Astrocyte of the cerebellum (primary cell): ENCODE results near the gene SLC6A12.

Experiments used
- DNase-seq: peaks from one replicate; pipeline ENCODE4 v3.0.0-alpha.2; 2011; ENCODE audit warnings: low read depth
- H3K4me3 ChIP-seq: 2 replicates; pipeline ENCODE4 v1.5.1; 2011; ENCODE audit warnings: mild to moderate bottlenecking, low read depth, low read length, moderate library complexity
- in situ Hi-C: cut with HindIII; loops from 2 replicates; pipeline ENCODE4 v1.10.0; 2017; ENCODE audit warnings: low sequenced_read_pairs
- TF ChIP-seq, protein P1 (sequence below): IDR thresholded peaks from 2 replicates; pipeline ENCODE4 v1.5.1; 2012; ENCODE audit warnings: low read length, low read depth, moderate library complexity, mild to moderate bottlenecking; ENCODE audit errors: missing control alignments

The SLC6A12 gene

DNA sequence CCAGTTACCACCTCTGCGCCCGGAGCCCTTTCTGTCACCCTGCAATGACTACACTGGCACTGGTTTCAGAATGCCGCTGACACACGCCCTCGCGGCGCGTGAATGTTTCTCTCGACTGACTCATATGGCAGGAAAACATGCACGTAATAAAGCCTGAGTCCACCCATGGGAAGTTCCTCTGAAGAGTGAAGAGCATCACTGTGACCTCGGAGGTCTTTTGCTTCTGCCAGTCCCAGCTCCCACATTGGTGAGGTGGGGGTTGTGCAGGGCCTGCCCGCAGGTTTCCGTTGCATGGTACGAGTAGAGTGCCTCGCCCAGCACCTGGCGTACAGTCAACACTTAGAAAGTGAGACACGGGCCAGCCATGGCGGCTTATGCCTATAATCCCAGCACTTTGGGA is 11.1 kb upstream of the SLC6A12 start:
- H3K4me3 ChIP-seq, result no peak overlapping the region
- in situ Hi-C loops, result no loop called here
- no peak for DNase-seq
- TF ChIP-seq, protein P1, sequence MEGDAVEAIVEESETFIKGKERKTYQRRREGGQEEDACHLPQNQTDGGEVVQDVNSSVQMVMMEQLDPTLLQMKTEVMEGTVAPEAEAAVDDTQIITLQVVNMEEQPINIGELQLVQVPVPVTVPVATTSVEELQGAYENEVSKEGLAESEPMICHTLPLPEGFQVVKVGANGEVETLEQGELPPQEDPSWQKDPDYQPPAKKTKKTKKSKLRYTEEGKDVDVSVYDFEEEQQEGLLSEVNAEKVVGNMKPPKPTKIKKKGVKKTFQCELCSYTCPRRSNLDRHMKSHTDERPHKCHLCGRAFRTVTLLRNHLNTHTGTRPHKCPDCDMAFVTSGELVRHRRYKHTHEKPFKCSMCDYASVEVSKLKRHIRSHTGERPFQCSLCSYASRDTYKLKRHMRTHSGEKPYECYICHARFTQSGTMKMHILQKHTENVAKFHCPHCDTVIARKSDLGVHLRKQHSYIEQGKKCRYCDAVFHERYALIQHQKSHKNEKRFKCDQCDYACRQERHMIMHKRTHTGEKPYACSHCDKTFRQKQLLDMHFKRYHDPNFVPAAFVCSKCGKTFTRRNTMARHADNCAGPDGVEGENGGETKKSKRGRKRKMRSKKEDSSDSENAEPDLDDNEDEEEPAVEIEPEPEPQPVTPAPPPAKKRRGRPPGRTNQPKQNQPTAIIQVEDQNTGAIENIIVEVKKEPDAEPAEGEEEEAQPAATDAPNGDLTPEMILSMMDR, result no peak

DNA sequence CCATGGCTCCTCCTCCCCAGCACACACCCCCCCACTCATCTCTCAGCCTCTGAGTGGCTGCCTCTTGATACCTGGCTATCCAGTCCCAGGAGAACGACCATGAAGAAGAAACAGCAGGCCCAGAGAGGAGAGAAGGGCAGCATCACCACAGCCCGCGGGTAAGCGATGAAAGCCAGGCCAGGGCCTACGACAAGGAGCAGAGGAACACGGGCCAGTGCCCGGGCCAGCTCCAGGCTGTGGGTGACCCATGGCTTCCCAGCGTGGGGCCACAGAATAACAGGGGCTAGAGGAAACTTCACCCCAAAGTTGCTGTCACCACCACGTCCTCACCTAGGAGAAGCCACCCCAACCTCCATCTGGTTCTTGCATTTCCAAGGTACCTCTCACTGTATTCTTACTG is 10.4 kb upstream of the SLC6A12 start:
- TF ChIP-seq, protein P1, result no peak
- no peak for DNase-seq
- no peak overlapping the region for H3K4me3 ChIP-seq
- in situ Hi-C loops, result no loop called here

DNA sequence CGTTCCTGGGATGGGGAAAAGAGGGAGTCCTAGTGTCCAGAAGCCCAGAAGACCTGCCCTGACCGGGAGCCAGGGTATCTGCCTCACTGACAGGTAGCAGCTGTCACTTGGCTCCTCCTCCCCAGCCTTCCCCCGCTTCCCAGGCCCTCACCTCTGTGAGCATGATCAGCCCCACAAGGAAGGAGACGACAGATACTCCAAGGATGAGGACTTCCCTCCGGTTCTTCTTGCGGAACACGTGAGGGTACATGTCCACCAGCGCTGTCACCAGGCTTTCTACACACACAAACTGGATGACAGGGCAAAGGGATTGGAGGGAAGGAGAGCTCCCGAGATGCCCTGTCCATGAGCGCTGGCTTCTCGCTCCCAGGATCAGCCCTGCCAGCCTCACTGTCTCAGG is 9.9 kb upstream of the SLC6A12 start:
- TF ChIP-seq, protein P1, result no peak

DNA sequence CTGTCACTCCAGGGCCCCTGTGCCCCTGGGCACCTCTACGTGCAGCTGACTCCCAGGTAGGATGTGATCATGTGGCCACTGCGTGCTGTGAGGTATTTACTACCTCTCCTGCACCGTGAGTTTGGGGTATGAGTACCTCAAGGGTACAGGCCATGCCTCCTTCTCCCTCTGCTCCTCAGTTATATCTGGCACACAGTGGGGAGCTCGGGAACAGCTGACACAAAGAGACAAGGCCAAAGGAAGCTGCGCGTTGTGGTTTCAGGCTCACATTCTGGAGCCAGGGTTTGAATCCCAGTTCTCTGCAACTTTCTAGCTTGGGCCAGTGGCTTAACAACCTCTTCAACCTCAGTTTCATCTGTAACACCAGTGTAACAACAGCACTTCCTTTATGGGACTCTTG is 7.8 kb upstream of the SLC6A12 start:
- in situ Hi-C loops, result no loop called here
- TF ChIP-seq, protein P1, result no peak
- DNase-seq, result no peak
- H3K4me3 ChIP-seq, result no peak overlapping the region

More for the DNA sequence above, 9.9 kb upstream of the SLC6A12 start:
- no peak overlapping the region for H3K4me3 ChIP-seq
- no peak for DNase-seq
- in situ Hi-C loops, result no loop called here

DNA sequence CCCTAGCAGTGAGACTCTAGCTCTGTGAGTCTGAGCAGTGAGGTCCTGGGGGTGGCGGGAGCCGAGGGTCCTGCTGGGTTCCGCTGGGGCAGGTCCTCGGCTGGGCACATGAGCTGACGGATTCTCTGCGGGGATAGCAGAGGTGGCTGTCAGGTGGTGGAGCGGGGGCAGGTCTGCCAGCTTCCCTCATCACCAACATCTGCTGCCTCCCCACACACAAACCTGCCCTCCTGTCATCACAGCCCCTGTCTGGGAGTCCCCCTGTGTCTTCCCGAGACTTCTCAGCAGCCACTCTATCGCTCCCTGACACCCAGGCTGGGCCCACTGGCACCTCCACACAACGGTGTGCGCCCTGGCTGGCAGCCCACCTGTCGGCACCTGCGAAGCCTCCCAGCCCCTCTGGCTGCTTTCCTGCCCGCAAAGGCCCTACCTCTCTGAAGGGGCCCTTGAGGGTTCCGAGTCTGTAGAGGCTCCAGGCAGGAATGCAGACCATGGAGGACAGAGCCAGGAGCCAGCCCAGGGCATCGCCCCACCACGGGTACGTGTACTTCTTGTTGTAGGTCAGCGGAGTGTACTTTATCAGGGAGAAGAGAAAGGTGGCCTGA is 7.1 kb upstream of the SLC6A12 start:
- TF ChIP-seq, protein P1, result no peak
- in situ Hi-C loops, result no loop called here
- no peak for DNase-seq

DNA sequence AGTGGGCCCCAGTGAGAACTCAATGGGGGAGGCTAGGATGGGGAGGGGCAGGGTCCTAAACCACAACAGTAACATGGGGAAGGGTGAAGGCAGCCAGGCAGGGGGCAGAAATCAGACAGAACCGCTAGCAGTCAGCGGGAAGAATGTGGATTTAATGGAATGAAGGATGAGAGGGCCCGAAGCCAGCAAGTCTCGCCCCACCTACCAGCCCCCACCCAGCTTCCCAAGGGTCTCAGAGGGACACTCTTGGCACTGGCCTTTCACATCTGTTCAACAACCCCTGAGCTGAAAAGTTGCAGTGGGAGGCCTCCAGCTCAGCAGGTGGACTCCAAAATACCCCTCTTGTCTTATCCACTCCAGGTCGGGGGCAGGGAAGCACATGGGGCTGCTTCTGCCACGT is 6.5 kb upstream of the SLC6A12 start:
- TF ChIP-seq, protein P1, result no peak
- DNase-seq, result no peak
- in situ Hi-C loops, result no loop called here

More for the DNA sequence above, 7.1 kb upstream of the SLC6A12 start:
- no peak overlapping the region for H3K4me3 ChIP-seq

More for the DNA sequence above, 6.5 kb upstream of the SLC6A12 start:
- H3K4me3 ChIP-seq, result no peak overlapping the region
